GM21717 (cell line): Measurements from ENCODE around the gene RNU7-1.

Source experiments
- ATAC-seq: cut with Tn5 transposase; IDR thresholded peaks from one replicate; pipeline ENCODE4 v1.9.1; 2021; ENCODE audit warnings: mild to moderate bottlenecking, moderate library complexity; ENCODE audit not compliant: unreplicated experiment

The RNU7-1 gene

GRCh38 chr12:6936636-6937480 is 6.8 kb upstream of the RNU7-1 start:
- no peak for ATAC-seq

GRCh38 chr12:6937481-6938352 is 5.9 kb upstream of the RNU7-1 start:
- peak; percentile 72 for ATAC-seq

- ATAC-seq = no peak
These were observed 5.0 kb upstream of the RNU7-1 start for GRCh38 chr12:6938353-6939190.

- ATAC-seq = no peak
These were observed 4.5 kb upstream of the RNU7-1 start for GRCh38 chr12:6939191-6939540.

GRCh38 chr12:6941267-6941666 is 2.3 kb upstream of the RNU7-1 start:
- no peak for ATAC-seq

- no peak for ATAC-seq
These were observed 1.8 kb upstream of the RNU7-1 start for GRCh38 chr12:6941782-6942181.

GRCh38 chr12:6942331-6942665 is 1.3 kb upstream of the RNU7-1 start:
- no peak for ATAC-seq

- peak; percentile 30 for ATAC-seq
These were observed 261 bp upstream of the RNU7-1 start for GRCh38 chr12:6943389-6943721.

- ATAC-seq = peak; percentile 29
These were observed 968 bp downstream of the RNU7-1 start for GRCh38 chr12:6944381-6945186.

- no peak for ATAC-seq
These were observed 2.0 kb downstream of the RNU7-1 start for GRCh38 chr12:6945613-6946012.

- ATAC-seq = no peak
These were observed 2.7 kb downstream of the RNU7-1 start for GRCh38 chr12:6946033-6946919.

GRCh38 chr12:6946920-6947374 is 3.3 kb downstream of the RNU7-1 start:
- ATAC-seq = no peak

- no peak for ATAC-seq
These were observed 4.0 kb downstream of the RNU7-1 start for GRCh38 chr12:6947615-6948014.

- ATAC-seq = no peak
These were observed 5.4 kb downstream of the RNU7-1 start for GRCh38 chr12:6948873-6949594.

- no peak for ATAC-seq
These were observed 6.8 kb downstream of the RNU7-1 start for GRCh38 chr12:6950401-6950801.

- ATAC-seq = no peak
These were observed 7.4 kb downstream of the RNU7-1 start, which contains the start of gene PTPN6 for GRCh38 chr12:6950811-6951540. PTPN6 (plus strand) TSS chr12:6951356; CDS start chr12:6951513, 157 bp downstream.

- ATAC-seq = no peak
These were observed 8.0 kb downstream of the RNU7-1 start for GRCh38 chr12:6951551-6952120.
